Heart right ventricle (tissue), 16 donors: ENCODE data around the gene MPP3. TPM values are rescaled to one million over a fixed set of nuclear protein-coding genes. Genes with fewer than 3 reads are reported as not detected.

Experiments
- ATAC-seq, 8 donors: fragments of 200-7000 bp; cut with Tn5 transposase; one replicate each; pipeline ENCODE4 v1.9.1; 2020; ENCODE audit warnings: mild to moderate bottlenecking in 8 of 8, moderate library complexity in 8 of 8, moderate number of reproducible peaks in 1 of 8
- DNase-seq, 2 donors: peaks; one replicate each; pipeline ENCODE4 v3.0.0-alpha.2; 2020
- H3K27ac ChIP-seq, 10 donors: fragments of 200-600 bp; sonication (generic) in 2 of 10; one replicate each; pipeline versions ENCODE4 v1.5.0 to v1.8.0; 2020 to 2022; ENCODE audit warnings: mild to moderate bottlenecking in 3 of 10
- H3K27me3 ChIP-seq, 7 donors: fragments of 200-600 bp; one replicate each; pipeline ENCODE4 v1.8.0; 2021 to 2022; ENCODE audit warnings: mild to moderate bottlenecking in 2 of 7
- H3K36me3 ChIP-seq, 9 donors: fragments of 200-600 bp; sonication (generic) in 1 of 9; one replicate each; pipeline versions ENCODE4 v1.5.0 to v1.8.0; 2020 to 2022; ENCODE audit warnings: mild to moderate bottlenecking in 2 of 9
- H3K4me1 ChIP-seq, 9 donors: fragments of 200-600 bp; sonication (generic) in 1 of 9; one replicate each; pipeline versions ENCODE4 v1.5.0 to v1.8.0; 2020 to 2022; ENCODE audit warnings: mild to moderate bottlenecking in 4 of 9
- H3K4me3 ChIP-seq, 10 donors: fragments of 200-600 bp; sonication (generic) in 2 of 10; one replicate each; pipeline versions ENCODE4 v1.5.0 to v1.8.0; 2020 to 2022; ENCODE audit warnings: mild to moderate bottlenecking in 7 of 10, moderate library complexity in 2 of 10
- H3K9me3 ChIP-seq, 11 donors: fragments of 200-600 bp in 10 of 11; sonication (generic) in 2 of 11; one replicate each; pipeline versions ENCODE4 v1.5.0 to v1.8.0; 2013 to 2022; ENCODE audit warnings: mild to moderate bottlenecking in 2 of 11, control low read depth in 1 of 11, moderate library complexity in 1 of 11
- WGBS, 2 donors: extraction: QIAGEN DNeasy Blood & Tissue Kit; methylation state at CpG; one replicate each; pipeline ENCODE4 v1.1.7; 2013; ENCODE audit warnings: inconsistent platforms in 1 of 2; 5-methylcytosine and 5-hydroxymethylcytosine counted together
- intact Hi-C, 10 donors: fragments of 100-400 bp; cut with DNase I; formaldehyde crosslinking; loops; one replicate each; pipeline versions ENCODE4 v1.11.1 to v1.14.2; 2022
- polyA plus RNA-seq, 2 donors: library from polyadenylated mRNA; stranded (reverse); fragments of 200-250 nt; gene quantifications; one replicate each; pipeline ENCODE4 v1.2.3, GENCODE V29; 2013
- total RNA-seq, 10 donors: library from RNA; stranded (reverse); fragmentation: NEBNext Ultra II Directional in 3 of 10; extraction: Animal tissue kit (Norgen Biotek cat#: 25700) in 3 of 10; gene quantifications; one replicate each; pipeline versions ENCODE4 v1.2.1 to v1.2.4, GENCODE V29; 2021 to 2023
- TF ChIP-seq, protein P1 (sequence below), 9 donors: fragments of 200-600 bp; sonication (generic) in 2 of 9; IDR thresholded peaks; one replicate each; pipeline versions ENCODE4 v1.5.0 to v1.8.0; 2021 to 2022; ENCODE audit warnings: antibody characterized with exemption in 9 of 9, mild to moderate bottlenecking in 5 of 9, moderate library complexity in 1 of 9
- donor health status: Arrhythmogenic right ventricular cardiomyopathy.
- donor health status: ischemic (EF 13 %, LVEDD 7.1; RV severe dilation, severe dysfunction).
- donor health status: healthy with polysubstance abuse.
- donor health status: DM: no; HTN: yes; CAD: no.
- donor health status: DM: no; HTN: no; CAD: no.
- donor health status: ischemic (EF 25% LVEDD 6.9; RV normal size, moderate dysfunction).
- donor health status: ischemic (EF 25% LVEDD 5.7; RV mildly dilated, moderate dysfunction).
- donor health status: healthy.
- donor health status: DM: yes; HTN: yes; CAD: no.
- donor health status: Ischemic cardiomyopathy.
- donor health status: ischemic (EF 35%, LVEDD 5.7; RV mildly dilated, moderate dysfunction).
- donor health status: nonischemic (EF 11% LVEDD 7.7; RV severe dilation, severe dysfunction).
- donor health status: DM: yes; HTN: yes; CAD: no.
- donor health status: PGD.
- donor health status: ischemic (EF 29% LVEDD 5.4; RV normal size, mild dysfunction).
- donor health status: nonischemic (EF 23%, LVEDD 6.1; RV moderate dilation, normal function).

MPP3 gene
- total and polyA plus RNA-seq, 12 donors = 16.6 to 90.1 (median 33.0) TPM

GRCh38 chr17:43832168-43832975 is 574 bp downstream of the MPP3 start:
- Histone ChIP-seq H3K27ac (peak overlapping the region; percentile 68 to 91 (median 85)), H3K36me3 (peaks cover 0 to 33% (median 7%) of the 10 kb centered on the region in 9 donors), H3K27me3 (peaks cover 0 to 25% (median 0%) of the 10 kb centered on the region in 7 donors), H3K9me3 (no peaks in the 10 kb centered on the region), H3K4me1 (peaks cover 2 to 51% (median 31%) of the 10 kb centered on the region in 9 donors), H3K4me3 (peak overlapping the region; percentile 56 to 85 (median 72))
- peak; percentile 43 to 74 (median 58) for ATAC-seq
- TF ChIP-seq, protein P1, sequence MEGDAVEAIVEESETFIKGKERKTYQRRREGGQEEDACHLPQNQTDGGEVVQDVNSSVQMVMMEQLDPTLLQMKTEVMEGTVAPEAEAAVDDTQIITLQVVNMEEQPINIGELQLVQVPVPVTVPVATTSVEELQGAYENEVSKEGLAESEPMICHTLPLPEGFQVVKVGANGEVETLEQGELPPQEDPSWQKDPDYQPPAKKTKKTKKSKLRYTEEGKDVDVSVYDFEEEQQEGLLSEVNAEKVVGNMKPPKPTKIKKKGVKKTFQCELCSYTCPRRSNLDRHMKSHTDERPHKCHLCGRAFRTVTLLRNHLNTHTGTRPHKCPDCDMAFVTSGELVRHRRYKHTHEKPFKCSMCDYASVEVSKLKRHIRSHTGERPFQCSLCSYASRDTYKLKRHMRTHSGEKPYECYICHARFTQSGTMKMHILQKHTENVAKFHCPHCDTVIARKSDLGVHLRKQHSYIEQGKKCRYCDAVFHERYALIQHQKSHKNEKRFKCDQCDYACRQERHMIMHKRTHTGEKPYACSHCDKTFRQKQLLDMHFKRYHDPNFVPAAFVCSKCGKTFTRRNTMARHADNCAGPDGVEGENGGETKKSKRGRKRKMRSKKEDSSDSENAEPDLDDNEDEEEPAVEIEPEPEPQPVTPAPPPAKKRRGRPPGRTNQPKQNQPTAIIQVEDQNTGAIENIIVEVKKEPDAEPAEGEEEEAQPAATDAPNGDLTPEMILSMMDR (IDR thresholded peaks at IDR 0.05) = peak in 1 of 9 donors; percentile 16
- WGBS, 2 donors = 8 to 10% methylated on average over 40 to 50 of the region's 51 CpGs
- DNase-seq = peak; percentile 40 to 71
- intact Hi-C loops = loop anchor here in 6 of 10 donors (2.0 to 5.0 kb wide), 3 partner anchors 50 to 55 kb away; partner anchors contain the start of genes DUSP3 (in 4 of the 6) and CFAP97D1 (in 2 of the 6)

- DNase-seq (peak; percentile 70 to 76), ATAC-seq (peak; percentile 18 to 86 (median 74))
- peak overlapping the region; percentile 75 to 91 (median 85) for H3K27ac ChIP-seq
- no peaks in the 10 kb centered on the region for H3K9me3 ChIP-seq
- intact Hi-C loops = loop anchor here in 6 of 10 donors (2.0 to 5.0 kb wide), 3 partner anchors 49 to 54 kb away; partner anchors contain the start of genes DUSP3 (in 4 of the 6) and CFAP97D1 (in 2 of the 6)
- peak overlapping the region; percentile 7 to 85 (median 72) for H3K4me3 ChIP-seq
- peaks cover 0 to 40% (median 8%) of the 10 kb centered on the region in 9 donors for H3K36me3 ChIP-seq
- TF ChIP-seq, protein P1 (IDR thresholded peaks at IDR 0.05) = no peak
- peaks cover 2 to 51% (median 31%) of the 10 kb centered on the region in 9 donors for H3K4me1 ChIP-seq
- H3K27me3 ChIP-seq = peaks cover 0 to 25% (median 0%) of the 10 kb centered on the region in 7 donors
- 51 to 68% methylated on average over 8 of the region's 8 CpGs for WGBS, 2 donors
These were observed 1.3 kb downstream of the MPP3 start for GRCh38 chr17:43831633-43832032.

- Histone ChIP-seq H3K36me3 (peaks cover 0 to 50% (median 17%) of the 10 kb centered on the region in 9 donors), H3K4me1 (peaks cover 2 to 52% (median 31%) of the 10 kb centered on the region in 9 donors), H3K4me3 (peak overlapping the region in 4 of 10 donors; percentile 7 to 72 (median 48)), H3K27me3 (peaks cover 0 to 25% (median 0%) of the 10 kb centered on the region in 7 donors), H3K9me3 (no peaks in the 10 kb centered on the region), H3K27ac (peak overlapping the region; percentile 73 to 91 (median 84))
- intact Hi-C loops = loop anchor here in 5 of 10 donors (5.0 kb wide), 2 partner anchors 48 to 53 kb away; partner anchors contain the start of genes DUSP3 (in 3 of the 5) and CFAP97D1 (in 2 of the 5)
- 86 to 88% methylated on average over 7 of the region's 7 CpGs for WGBS, 2 donors
- TF ChIP-seq, protein P1 (IDR thresholded peaks at IDR 0.05) = no peak
- DNase-seq (no peak), ATAC-seq (peak in 1 of 8 donors; percentile 0)
These were observed 2.3 kb downstream of the MPP3 start for GRCh38 chr17:43830510-43831140.

DNA sequence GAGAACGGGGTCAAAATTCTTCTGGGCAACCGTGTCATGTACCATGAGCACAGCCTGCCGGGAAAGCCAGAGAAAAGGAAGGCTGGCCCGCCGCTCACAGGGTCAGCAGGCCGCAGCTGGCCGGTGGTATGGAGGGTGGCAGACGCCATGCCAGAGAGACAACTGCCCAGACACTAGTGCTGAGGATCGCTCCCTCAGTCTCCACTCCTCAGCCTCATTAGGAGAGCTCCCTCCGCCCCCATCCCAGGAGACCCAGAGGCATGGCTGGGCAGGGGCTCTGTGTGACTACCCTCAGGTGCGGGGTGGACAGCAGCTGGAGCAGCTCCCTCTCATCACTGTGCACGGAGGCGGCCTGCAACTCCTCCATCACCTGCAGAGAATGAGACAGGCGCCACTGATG is 3.2 kb downstream of the MPP3 start:
- ATAC-seq (no peak), DNase-seq (no peak)
- intact Hi-C loops = loop anchor here in 5 of 10 donors (5.0 kb wide), 2 partner anchors 47 to 52 kb away; partner anchors contain the start of genes DUSP3 (in 3 of the 5) and CFAP97D1 (in 2 of the 5)
- H3K9me3 ChIP-seq = no peaks in the 10 kb centered on the region
- TF ChIP-seq, protein P1 (IDR thresholded peaks at IDR 0.05) = no peak
- H3K4me1 ChIP-seq = peaks cover 2 to 61% (median 31%) of the 10 kb centered on the region in 9 donors
- H3K4me3 ChIP-seq = peak overlapping the region in 1 of 10 donors; percentile 8
- 93 to 96% methylated on average over 14 of the region's 14 CpGs for WGBS, 2 donors
- H3K27me3 ChIP-seq = peaks cover 0 to 25% (median 0%) of the 10 kb centered on the region in 7 donors
- H3K36me3 ChIP-seq = peaks cover 0 to 59% (median 23%) of the 10 kb centered on the region in 9 donors
- peak overlapping the region in 6 of 10 donors; percentile 12 to 83 (median 36) for H3K27ac ChIP-seq
